ENCODE data around the gene MMP24OS. TPM values are rescaled to one million over a fixed set of nuclear protein-coding genes. Genes with fewer than 3 reads are reported as not detected.
"Not testable (repeated sequence)": the region's sequence is repeated elsewhere in the genome, so short reads cannot be mapped to it uniquely, and the experiment has no call there.

The MMP24OS gene
- total and polyA plus RNA-seq, 2 experiments from 2014 or later = 19.0 to 58.5 TPM

GRCh38 chr20:35253010-35253409, 24.9 kb downstream of the MMP24OS start:
- no peak for DNase-seq (ENCODE audit: low spot score)
- H3K4me2 ChIP-seq = no peak overlapping the region
- H2AFZ ChIP-seq = no peak overlapping the region
- H3K27me3 ChIP-seq = no peaks in the 10 kb centered on the region
- no peaks in the 10 kb centered on the region for H3K9me3 ChIP-seq (ENCODE audit: low read depth)
- no peaks in the 10 kb centered on the region for H4K20me1 ChIP-seq (ENCODE audit: insufficient read depth, poor library complexity, severe bottlenecking)
- no peak overlapping the region for H3K27ac ChIP-seq
- no peaks in the 10 kb centered on the region for H3K9me2 ChIP-seq (replicated peaks; ENCODE audit: insufficient read depth)
- WGBS (ENCODE audit: low lambda C conversion rate, missing lambda C conversion rate) = 58% methylated on average over 3 of the region's 3 CpGs
- no peaks in the 10 kb centered on the region for H3K4me1 ChIP-seq (ENCODE audit: insufficient read depth)
- H3K36me3 ChIP-seq (replicated peaks; ENCODE audit: insufficient read depth, low read depth) = no peaks in the 10 kb centered on the region
- no peaks in the 10 kb centered on the region for H3K79me2 ChIP-seq
- no peak for TF ChIP-seq CTCF (IDR thresholded peaks at IDR 0.05; ENCODE audit: poor library complexity)
- no peak overlapping the region for H3K4me3 ChIP-seq

GRCh38 chr20:35252598-35252997, 25.3 kb downstream of the MMP24OS start:
- WGBS (ENCODE audit: low lambda C conversion rate, missing lambda C conversion rate) = 100% methylated on average over 1 of the region's 2 CpGs
- DNase-seq (ENCODE audit: low spot score); H3K27ac ChIP-seq: not testable (repeated sequence)

GRCh38 chr20:35252037-35252461, 25.9 kb downstream of the MMP24OS start:
- Histone ChIP-seq H4K20me1 (ENCODE audit: insufficient read depth, poor library complexity, severe bottlenecking) (no peaks in the 10 kb centered on the region), H2AFZ (no peak overlapping the region), H3K79me2 (no peaks in the 10 kb centered on the region), H3K4me1 (ENCODE audit: insufficient read depth) (no peaks in the 10 kb centered on the region), H3K4me2 (no peak overlapping the region), H3K36me3 (replicated peaks; ENCODE audit: insufficient read depth, low read depth) (no peaks in the 10 kb centered on the region), H3K4me3 (no peak overlapping the region), H3K9me3 (ENCODE audit: low read depth) (no peaks in the 10 kb centered on the region), H3K27me3 (no peaks in the 10 kb centered on the region), H3K27ac (no peak overlapping the region), H3K9me2 (replicated peaks; ENCODE audit: insufficient read depth) (no peaks in the 10 kb centered on the region)
- TF ChIP-seq EZH2phosphoT487 (IDR thresholded peaks at IDR 0.05; ENCODE audit: low read depth, severe bottlenecking, unreplicated experiment) = no peak
- no peak for TF ChIP-seq CTCF (IDR thresholded peaks at IDR 0.05; ENCODE audit: poor library complexity)
- TF ChIP-seq EZH2 (IDR thresholded peaks at IDR 0.05; ENCODE audit: borderline replicate concordance) = no peak
- no peak for DNase-seq (ENCODE audit: low spot score)
- WGBS (ENCODE audit: low lambda C conversion rate, missing lambda C conversion rate) = 82% methylated on average over 2 of the region's 2 CpGs

More at GRCh38 chr20:35252598-35252997, 25.3 kb downstream of the MMP24OS start:
- not testable (repeated sequence) for H3K36me3 ChIP-seq (replicated peaks; ENCODE audit: insufficient read depth, low read depth); H3K27me3 ChIP-seq; H3K4me3 ChIP-seq; H3K79me2 ChIP-seq; H3K9me3 ChIP-seq (ENCODE audit: low read depth); H2AFZ ChIP-seq; H3K9me2 ChIP-seq (replicated peaks; ENCODE audit: insufficient read depth); H3K4me2 ChIP-seq; H4K20me1 ChIP-seq (ENCODE audit: insufficient read depth, poor library complexity, severe bottlenecking); H3K4me1 ChIP-seq (ENCODE audit: insufficient read depth)

GRCh38 chr20:35251613-35251940, 26.3 kb downstream of the MMP24OS start:
- no peak overlapping the region for H2AFZ ChIP-seq
- H4K20me1 ChIP-seq (ENCODE audit: insufficient read depth, poor library complexity, severe bottlenecking) = no peaks in the 10 kb centered on the region
- no peak overlapping the region for H3K4me3 ChIP-seq
- WGBS (ENCODE audit: low lambda C conversion rate, missing lambda C conversion rate) = 91% methylated on average over 2 of the region's 2 CpGs
- no peak overlapping the region for H3K27ac ChIP-seq
- no peak for TF ChIP-seq EZH2phosphoT487 (IDR thresholded peaks at IDR 0.05; ENCODE audit: low read depth, severe bottlenecking, unreplicated experiment)
- no peak for TF ChIP-seq CTCF (IDR thresholded peaks at IDR 0.05; ENCODE audit: poor library complexity)
- TF ChIP-seq EZH2 (IDR thresholded peaks at IDR 0.05; ENCODE audit: borderline replicate concordance) = no peak
- no peaks in the 10 kb centered on the region for H3K27me3 ChIP-seq
- H3K4me1 ChIP-seq (ENCODE audit: insufficient read depth) = no peaks in the 10 kb centered on the region
- no peaks in the 10 kb centered on the region for H3K9me3 ChIP-seq (ENCODE audit: low read depth)
- no peak overlapping the region for H3K4me2 ChIP-seq
- H3K79me2 ChIP-seq = no peaks in the 10 kb centered on the region
- H3K36me3 ChIP-seq (replicated peaks; ENCODE audit: insufficient read depth, low read depth) = no peaks in the 10 kb centered on the region
- DNase-seq (ENCODE audit: low spot score) = no peak
- H3K9me2 ChIP-seq (replicated peaks; ENCODE audit: insufficient read depth) = no peaks in the 10 kb centered on the region
